Posterior cingulate gyrus (tissue), 11 donors: Measurements from ENCODE around the gene CNPY4.

Source experiments
- DNase-seq, 10 donors: peaks; one replicate each; pipeline versions ENCODE4 v3.0.0 to v3.0.0-alpha.2; 2020 to 2021; ENCODE audit warnings: mixed read lengths in 3 of 10
- intact Hi-C: fragments of 100-400 bp; cut with DNase I; formaldehyde crosslinking; loops from one replicate; pipeline ENCODE4 v1.15.1; 2023

CNPY4 gene

GRCh38 chr7:100119072-100119969 is at the start of gene CNPY4, which contains the start of gene TAF6:
TSS of gene CNPY4 (plus strand) at chr7:100119634. CDS start at chr7:100119745, 111 bp downstream.
TSS of gene TAF6 (minus strand) at chr7:100119358. CDS start at chr7:100114209, 5,149 bp downstream.
- intact Hi-C loops = loop anchor here (1.0 kb wide), 1 partner anchor 18 kb away; the partner anchor contains the start of genes AP4M1 and MCM7
- DNase-seq = peak; percentile 94 to 99 (median 96)

GRCh38 chr7:100069991-100070390 is 49.4 kb upstream of the CNPY4 start:
- intact Hi-C loops = no loop called here

GRCh38 chr7:100071018-100071723 is 48.3 kb upstream of the CNPY4 start:
- intact Hi-C loops = no loop called here
- no peak for DNase-seq

More at GRCh38 chr7:100069991-100070390, 49.4 kb upstream of the CNPY4 start:
- peak in 1 of 10 donors; percentile 55 for DNase-seq

GRCh38 chr7:100072462-100072861 is 47.0 kb upstream of the CNPY4 start:
- intact Hi-C loops = no loop called here
- DNase-seq = peak in 1 of 10 donors; percentile 49

- DNase-seq = no peak
- intact Hi-C loops = no loop called here
Observed at GRCh38 chr7:100074841-100075240, 44.6 kb upstream of the CNPY4 start.

GRCh38 chr7:100075418-100075817 is 44.0 kb upstream of the CNPY4 start:
- intact Hi-C loops = no loop called here
- no peak for DNase-seq

GRCh38 chr7:100077205-100077604 is 42.2 kb upstream of the CNPY4 start:
- intact Hi-C loops = no loop called here
- DNase-seq = no peak

- DNase-seq = peak in 6 of 10 donors; percentile 23 to 93 (median 42)
- intact Hi-C loops = no loop called here
Observed at GRCh38 chr7:100079024-100079560, 40.3 kb upstream of the CNPY4 start.

GRCh38 chr7:100080907-100081534 is 38.4 kb upstream of the CNPY4 start:
- no peak for DNase-seq
- intact Hi-C loops = no loop called here

GRCh38 chr7:100081535-100082102 is 37.8 kb upstream of the CNPY4 start, which contains the start of gene ZNF3:
TSS of gene ZNF3 (minus strand) at chr7:100081723. CDS start at chr7:100077357, 4,366 bp downstream.
- intact Hi-C loops = no loop called here
- peak; percentile 98 to 100 (median 99) for DNase-seq

GRCh38 chr7:100082978-100083377 is 36.5 kb upstream of the CNPY4 start:
- intact Hi-C loops = no loop called here
- DNase-seq = no peak

GRCh38 chr7:100085515-100085914 is 33.9 kb upstream of the CNPY4 start:
- no peak for DNase-seq
- intact Hi-C loops = no loop called here

GRCh38 chr7:100087055-100087750 is 32.2 kb upstream of the CNPY4 start:
- DNase-seq = peak in 1 of 10 donors; percentile 14
- intact Hi-C loops = no loop called here

GRCh38 chr7:100088095-100088620 is 31.3 kb upstream of the CNPY4 start:
- DNase-seq = peak in 1 of 10 donors; percentile 26
- intact Hi-C loops = no loop called here

GRCh38 chr7:100088621-100089457 is 30.6 kb upstream of the CNPY4 start, which contains the start of gene COPS6:
TSS of gene COPS6 (plus strand) at chr7:100088969. CDS start at chr7:100088991, 22 bp downstream.
- DNase-seq = peak; percentile 72 to 97 (median 81)
- intact Hi-C loops = loop anchor here (1.0 kb wide), 1 partner anchor 11 kb away; no protein-coding TSS in a partner anchor

- intact Hi-C loops = loop anchor here (1.0 kb wide), 1 partner anchor 11 kb away; no protein-coding TSS in a partner anchor
- DNase-seq = no peak
Observed at GRCh38 chr7:100089458-100090196, 29.8 kb upstream of the CNPY4 start.
